Activated gamma-delta T cell treated with anti-CD3 and anti-CD28 coated beads, Interleukin-2, amount 50 U/mL, for 16 hours (primary cell): ENCODE results near the gene ROBO1.

ENCODE experiments used
- DNase-seq: peaks from one replicate; pipeline ENCODE4 v3.0.0-alpha.2; 2020; ENCODE audit warnings: low read depth

ROBO1 gene

DNA sequence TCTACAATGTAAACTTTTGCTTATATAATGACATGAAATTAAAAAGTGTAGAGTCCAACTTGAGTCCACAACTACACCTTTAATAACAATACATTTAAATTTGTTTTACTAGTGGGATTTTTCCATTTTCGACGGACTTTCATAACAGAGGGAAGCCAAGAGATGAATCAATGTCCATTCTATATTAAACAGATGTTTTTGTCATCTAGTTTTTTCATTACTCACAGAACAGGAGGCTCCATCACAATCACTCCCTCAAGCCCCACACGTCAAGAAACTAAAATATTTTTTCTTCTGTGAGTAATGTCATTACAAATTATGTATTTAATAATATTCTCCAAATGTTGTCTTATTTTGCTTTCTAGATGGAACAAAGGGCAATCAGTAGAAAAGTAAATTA is 932.9 kb downstream of the ROBO1 start:
- DNase-seq, result no peak

DNA sequence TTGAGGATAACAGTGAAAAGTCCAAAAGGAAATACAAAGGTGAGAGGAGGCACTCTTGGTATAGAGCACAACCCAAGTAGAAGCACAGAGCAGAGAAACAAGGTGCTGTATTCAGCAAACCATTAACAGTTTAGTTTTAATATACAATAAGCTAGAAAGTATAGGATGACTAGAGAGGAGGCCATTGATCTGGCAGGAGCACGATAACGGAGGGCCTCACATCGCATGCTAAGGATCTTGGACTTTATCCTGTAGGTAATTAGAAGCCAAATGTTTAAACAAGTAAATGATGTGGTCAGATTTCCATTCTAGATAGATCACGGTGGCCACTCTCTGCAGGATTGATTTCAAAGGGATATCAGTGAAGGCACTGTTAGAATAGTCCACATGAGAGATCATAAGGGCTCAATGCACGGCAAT is 935.0 kb downstream of the ROBO1 start:
- DNase-seq, result no peak

DNA sequence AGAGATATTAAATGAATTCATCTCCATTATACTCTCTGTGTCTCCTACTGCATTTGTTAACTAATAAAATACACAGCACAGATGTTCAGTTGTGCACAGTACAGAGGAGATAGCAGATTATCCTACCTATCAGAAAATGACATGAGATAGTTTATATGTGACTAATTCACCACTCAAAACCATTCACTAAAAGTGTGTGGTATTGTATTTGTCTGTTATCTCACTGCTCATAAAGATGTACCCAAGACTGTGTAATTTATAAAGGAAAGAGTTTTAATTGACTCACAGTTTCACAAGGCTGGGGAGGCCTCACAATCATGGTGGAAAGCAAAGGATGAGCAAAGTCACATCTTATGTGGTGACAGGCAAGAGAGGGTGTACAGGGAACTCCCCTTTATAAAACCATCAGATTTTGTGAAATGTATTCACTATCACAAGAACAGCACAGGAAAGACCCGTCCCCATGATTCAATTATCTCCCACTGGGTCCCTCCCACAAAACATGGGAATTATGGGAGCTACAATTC is 936.3 kb downstream of the ROBO1 start:
- no peak for DNase-seq

DNA sequence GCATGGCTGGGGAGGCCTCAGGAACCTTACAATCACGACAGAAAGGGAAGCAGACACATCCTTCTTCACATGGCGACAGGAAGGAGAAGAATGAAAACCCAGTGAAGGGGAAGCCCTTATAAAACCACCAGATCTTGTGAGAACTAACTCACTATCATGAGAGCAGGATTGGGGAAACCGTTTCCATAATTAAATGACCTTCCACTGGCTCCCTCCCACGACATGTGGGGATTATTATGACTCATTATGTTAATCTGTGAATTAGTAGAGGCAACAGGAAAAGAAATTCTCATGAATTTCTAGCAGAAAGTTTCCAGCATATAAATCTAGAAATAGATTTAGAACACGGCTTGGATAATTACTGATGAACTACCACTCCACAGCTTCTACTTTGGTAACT is 937.3 kb downstream of the ROBO1 start:
- no peak for DNase-seq

DNA sequence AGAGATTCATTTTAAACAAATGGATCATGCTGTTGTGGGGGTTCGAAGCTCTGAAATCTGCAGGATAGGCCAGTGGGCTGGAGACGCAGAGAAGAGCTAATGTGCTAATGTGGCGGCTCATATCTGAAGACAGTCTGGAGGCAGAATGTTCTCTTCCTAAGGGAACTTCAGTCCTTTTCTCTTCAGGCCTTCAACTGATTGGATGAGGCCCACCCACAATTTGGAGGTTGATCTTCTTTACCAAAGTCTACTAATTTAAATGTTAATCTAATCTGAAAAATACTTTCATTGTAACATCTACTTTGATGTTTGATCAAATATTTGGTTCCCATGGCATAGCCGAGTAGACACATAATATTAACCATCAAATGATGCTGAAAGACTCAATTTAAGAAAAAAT is 940.2 kb downstream of the ROBO1 start:
- no peak for DNase-seq

DNA sequence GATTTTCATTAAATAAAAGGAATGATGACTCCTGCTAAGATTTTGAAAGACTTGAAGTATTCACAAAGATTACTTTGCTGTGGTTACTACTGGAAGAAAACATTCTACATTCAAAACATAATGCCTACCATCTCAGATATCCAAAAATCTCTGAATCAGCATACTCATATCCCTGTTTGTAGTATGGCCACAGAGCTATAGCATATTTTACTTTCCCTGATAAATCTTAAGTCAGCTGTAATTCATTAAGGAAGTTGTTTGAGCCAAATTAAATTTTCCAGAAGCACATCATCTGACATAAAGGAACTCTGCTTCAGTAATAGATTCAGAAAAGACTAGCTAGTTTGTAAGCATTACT is 942.0 kb downstream of the ROBO1 start:
- DNase-seq, result no peak

DNA sequence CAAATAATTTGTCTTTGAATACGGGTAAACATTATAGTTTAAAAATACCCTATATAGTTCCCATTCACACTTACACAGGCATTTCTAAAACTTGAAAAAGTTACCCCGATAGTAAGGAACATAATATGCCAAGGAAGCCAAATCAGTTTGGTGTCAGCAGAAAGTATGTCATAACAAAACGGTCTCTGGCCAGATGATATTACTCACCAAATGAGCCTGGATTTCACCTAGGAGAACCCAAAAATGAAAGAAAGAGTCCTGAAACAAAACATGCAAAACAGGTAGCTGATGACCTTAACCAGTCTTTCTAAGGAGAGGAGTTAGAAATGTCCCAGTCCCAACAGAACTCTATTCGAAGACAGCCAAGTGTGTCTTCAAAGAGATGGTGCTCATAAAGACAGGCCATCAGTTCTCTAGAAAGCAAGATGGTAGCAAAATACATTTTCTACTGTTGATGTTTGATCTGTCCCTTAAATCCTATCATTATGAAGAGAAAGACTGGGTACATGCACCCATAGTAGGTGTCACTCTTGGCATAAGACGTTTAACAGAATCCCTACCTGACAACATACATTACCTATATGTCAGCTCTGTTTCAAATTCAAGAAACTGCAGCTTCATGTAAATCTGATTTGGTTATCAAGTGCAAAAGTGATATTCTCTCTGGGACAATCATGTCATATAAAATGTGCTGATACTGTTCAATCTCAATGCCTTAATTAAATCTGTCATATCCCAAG is 942.5 kb downstream of the ROBO1 start:
- no peak for DNase-seq

DNA sequence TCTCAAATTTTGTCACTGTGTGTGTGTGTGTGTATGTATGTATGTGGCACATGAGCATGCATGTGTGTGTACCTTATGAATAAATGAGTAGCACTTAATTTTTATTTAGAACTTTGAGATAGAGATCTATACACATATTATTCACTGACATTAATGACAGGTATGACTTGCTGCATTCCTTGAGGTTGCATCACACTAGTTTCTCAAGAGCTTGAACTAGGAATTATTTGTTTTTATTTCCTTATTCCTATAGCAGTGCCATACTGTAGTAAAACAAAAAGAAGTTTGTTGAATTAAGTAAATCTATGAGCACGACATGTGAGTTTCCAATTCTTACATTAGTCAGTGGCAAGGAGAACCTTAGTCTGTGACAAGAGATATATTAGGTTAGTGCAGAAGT is 943.9 kb downstream of the ROBO1 start:
- no peak for DNase-seq

DNA sequence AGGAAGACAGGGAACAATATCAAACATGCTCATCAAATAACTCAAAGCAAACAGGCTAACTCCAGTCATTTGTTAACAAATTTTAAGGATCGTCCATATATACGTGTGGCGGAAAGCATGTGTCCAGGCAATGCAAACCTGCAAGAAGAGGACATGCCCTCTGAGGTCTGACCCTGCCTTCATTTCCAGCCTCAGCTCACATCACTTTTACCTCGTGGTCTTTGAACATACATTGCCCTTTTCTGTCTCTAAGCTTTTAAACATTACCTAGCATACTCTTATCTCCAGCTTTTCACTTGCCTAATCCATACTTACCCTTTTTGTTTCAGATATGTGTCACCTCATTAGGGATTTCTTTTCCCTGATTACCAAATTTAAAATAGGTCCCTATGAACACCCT is 944.4 kb downstream of the ROBO1 start:
- no peak for DNase-seq

DNA sequence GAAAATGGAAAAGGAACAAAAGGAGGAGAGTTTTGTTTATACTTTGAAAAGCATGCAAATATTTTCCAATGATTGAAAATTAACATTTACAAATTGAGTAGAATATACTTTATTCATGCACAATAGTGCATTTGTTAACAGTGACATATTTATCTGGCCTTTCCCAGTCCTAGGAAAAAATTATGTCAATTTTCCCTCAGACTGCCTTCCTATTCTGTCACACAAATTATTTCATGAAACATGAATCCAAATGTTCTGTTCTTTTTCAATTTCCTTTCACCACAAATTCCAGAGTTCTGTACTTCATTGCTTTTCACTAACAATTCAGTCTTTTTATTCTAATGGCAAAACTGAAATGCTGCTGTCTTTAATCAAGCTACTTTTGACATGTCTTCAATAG is 945.1 kb downstream of the ROBO1 start:
- DNase-seq, result no peak

DNA sequence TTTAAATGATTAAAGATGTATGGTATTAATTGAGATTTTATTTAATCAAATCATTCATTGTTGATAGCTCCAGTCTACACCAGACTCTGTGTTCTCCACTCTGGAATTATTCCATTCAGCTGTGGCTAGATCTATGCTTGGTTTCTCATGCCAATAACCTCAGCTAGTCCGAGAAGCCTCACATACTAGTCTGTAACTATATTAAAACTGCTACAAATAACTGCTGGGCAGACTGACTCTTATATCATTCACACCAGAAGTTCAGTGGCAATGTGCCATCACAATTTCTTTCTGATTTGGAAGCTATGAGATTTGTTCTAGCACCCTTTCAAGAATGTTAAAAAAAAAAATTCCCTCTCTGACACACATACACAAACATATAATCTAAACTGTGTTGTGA is 947.3 kb downstream of the ROBO1 start:
- DNase-seq, result no peak

DNA sequence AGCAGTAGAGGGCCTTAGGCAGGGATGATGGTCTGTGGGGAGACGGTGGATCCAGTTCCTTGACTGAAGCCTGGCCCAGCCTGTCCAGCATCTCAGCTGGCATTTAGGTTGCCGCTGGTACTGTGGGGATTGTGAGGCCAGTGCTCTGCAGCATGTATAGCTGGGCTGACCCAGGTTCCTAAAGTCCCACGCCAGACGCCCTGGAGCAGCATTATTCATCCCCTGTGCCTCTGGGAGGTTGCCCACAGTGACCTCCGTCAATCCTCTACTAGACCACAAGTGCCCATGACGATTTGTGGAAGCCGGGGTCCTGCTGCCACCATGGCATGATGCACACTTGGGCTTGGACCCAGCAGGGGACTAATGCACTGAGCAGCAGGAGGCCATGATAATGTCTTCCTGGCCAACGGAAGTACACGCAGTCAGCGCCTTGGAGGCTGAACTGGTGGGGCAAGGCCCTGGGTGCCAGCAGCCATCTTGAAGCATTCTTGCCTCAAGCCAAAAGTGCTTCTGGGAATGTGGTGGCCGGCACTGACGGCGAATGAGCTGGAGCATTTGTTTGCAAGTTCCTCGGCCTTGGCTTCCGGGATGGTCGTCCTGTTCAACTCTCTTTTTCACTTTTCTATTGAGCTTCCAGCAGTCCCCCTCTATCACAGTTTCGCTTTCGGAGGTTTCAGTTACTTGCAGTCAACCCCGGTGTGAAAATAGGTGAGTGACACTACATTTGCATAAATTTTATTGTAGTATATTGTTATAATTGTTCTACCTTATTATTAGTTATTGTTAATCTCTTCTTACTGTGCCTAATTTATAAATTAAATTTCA is 949.4 kb downstream of the ROBO1 start:
- DNase-seq, result no peak

DNA sequence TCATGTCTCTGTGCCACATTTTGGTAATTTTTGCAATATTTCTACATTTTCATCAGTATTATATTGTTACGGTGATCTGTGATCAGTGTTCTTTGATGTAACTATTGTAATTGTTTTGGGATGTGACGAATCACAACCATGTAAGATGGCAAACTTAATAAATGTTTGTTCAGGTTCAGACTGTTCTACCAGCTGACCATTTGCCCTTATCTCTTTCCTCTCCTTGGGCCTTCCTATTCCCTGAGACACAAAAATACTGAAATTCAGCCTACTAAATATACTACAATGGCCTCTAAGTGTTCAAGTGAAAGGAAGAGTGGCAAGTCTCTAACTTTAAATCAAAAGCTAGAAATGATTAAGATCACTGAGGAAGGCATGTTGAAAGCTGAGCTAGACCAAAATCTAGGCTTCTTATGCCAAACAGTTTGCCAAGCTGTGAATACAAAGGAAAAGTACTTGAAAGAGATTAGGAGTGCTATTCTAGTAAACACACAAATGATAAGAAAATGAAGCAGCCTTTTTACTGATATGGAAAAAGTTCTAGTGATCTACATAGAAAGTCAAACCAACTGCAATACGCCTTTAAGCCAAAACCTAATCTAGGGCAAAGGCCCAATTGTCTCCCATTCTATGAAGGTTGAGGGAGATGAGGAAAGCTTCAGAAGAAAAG is 952.8 kb downstream of the ROBO1 start:
- DNase-seq, result no peak

DNA sequence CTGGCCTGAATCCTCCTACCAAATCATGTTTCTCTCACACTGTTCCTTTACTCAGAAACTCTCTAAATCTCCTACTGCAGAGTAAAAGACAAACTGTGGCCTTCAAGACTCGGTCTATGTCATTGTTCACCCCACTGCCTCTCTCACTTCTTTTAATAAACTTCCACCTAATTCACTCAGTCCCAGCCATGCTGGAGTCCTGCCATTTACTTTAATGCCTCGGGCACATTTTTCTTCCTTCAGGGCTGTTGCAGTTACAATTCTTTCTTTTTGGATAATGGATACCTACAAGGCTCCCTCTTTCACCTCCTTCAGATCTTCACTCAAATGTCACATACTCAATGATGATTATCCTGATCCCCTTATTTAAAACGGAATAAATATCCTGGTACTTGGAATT is 955.6 kb downstream of the ROBO1 start:
- DNase-seq, result no peak

DNA sequence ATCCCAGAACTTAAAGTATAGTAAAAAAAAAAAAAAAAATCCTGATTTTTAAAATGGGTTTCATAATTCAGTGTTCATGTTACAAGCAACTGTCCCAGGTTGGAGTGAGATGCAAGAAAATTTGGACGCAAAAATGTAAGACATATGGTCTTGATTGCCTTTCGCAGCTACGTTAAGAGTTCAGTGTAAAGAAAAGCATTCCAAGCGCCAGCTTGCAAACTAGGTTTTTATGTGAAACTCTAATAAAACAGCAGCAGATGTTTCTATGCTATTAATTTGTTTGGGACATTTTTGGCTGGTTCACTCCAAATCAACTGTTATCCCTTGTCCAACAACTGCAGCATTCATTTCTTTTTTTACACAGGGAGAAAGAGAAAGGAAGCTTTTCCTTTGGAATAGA is 957.8 kb downstream of the ROBO1 start:
- no peak for DNase-seq

DNA sequence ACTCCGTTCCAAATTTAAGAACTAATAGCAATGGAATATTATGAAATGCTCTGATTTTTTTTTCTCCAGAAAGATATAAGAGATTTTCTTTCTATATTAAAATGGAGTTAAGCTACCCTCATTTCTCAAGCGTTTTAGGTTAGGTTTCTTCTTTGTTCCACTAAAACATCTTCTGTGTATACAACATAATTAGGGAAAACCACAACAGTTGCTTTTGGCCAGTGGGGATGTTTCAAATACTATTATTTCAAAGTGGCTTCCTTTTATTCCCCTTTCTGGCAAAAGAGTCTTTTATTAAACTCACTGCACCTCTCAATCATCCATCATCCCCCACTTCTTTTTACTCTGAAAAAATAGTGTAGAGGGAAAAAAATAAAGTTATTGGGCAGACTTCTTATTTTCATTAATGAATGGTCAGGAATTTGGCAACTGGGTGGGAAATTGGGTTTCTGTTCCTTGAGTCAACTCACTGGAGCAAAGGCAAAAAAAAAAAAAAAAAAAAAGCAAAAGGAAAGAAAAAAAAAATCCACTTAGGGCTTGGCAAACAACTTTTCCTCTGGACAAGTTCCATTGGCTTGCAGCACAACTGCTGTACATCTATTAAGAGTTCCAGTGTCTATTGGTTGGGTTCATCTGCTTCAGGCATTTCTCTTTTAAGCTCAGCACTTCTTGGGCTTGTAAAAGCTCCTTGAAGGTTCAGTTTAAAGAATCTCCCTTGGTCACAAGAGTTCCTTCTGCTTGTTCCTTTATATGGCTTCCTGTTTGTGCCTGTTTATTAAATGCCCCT is 963.4 kb downstream of the ROBO1 start:
- no peak for DNase-seq

DNA sequence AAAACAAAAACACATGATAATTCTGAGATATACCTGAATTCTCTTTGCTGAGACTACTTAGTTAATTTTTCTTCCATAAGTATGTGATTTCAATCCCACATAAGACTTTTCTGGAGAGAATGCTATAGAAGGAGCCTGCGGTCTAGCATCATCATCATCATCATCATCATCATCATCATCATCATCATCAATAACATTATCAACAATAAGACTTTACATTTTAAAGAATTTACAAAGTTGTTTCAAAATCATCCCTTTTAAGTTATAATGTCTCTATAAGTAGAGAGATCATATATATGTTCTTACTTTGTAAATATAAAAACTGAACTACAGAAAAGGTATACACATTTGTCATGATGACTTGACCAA is 965.3 kb downstream of the ROBO1 start:
- DNase-seq, result no peak

DNA sequence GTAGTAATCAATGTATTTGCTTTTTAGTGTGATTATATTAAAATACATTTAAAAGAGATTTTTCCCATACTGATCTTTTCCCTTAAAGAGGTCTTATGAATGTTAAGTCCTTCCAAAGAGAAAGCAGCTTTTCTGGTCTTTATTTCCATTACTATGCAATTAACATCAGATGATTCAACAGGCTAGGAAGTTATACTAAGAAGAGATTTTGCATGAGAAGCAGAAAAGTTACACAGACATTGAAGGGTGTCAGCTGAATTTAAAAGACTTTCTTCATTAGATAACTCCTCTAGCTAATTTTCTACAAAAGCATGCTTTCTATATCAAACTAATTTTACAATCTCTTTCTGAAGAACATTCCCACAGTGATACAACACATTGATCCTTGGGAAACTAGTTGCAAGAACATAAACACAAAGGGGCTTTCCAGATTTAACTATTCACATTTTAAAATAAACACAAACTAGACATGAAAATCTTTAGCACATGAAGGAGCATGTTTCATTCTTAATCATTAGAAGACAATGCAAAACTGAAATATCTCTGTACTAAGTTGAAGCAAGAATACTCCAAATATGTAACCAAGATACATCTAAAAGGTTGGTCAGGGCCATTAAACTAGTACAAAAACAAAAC is 965.8 kb downstream of the ROBO1 start:
- DNase-seq, result no peak

DNA sequence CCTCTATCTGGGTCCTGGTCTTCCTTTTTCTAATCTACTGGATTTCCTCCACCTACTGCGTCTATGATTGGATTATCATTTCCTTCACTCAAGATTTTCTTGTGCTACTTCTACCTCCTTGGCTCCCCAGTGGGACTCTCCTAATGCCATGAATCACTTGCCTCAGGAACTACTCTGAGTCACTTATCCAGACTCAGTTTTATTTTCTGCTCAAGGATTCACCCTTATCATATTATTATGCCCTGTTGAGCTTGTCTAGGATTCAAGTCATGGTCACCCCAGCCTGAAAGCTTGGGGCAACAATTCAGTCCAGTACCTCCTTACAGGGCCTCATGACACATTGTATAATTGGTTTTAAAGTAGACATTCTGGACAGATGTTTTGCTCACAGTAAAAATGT is 968.1 kb downstream of the ROBO1 start:
- no peak for DNase-seq

DNA sequence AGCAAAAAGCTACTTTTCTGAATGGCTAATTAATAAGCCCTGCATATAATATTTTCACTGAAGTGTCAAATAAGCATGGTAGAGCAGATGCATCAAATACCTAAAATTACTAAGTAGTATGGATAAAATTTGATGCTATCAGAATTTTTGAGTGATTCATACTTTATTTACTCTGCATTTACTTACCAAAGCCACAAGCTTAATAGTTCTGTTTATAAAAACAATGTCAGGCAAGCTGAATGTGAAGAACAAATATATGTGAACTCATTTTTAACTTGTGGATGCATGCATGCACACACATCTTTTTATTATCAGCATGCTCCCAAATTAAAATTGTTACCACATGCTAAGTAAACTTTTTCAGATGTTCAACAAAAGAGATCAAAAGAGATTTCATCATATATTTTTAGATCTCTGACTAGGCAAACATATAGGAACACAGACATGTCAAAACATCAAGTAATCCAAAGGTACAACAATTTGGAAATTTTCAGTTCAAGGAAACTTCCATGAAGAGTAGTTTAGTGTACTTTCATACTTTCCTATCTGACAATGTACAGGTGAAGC is 969.4 kb downstream of the ROBO1 start:
- DNase-seq, result no peak

DNA sequence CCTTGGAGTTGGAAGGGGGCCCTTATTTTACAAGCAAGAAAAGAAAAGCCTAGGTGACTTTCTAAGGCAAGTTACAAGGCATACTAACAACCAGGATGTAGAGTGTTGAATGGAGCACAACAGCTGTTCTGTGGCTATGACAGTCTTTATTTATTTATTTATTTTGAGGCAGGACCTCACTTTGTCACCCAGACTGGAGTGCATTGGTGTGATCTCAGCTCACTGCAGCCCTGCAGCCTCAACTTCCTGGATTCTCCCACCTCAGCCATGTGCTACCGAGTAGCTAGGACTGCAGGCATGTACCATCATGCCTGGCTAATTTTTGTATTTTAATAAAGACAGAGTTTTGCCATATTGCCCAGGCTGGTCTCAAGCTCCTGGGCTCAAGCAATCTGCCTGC is 973.4 kb downstream of the ROBO1 start:
- DNase-seq, result no peak
